ENCODE results near the gene MTIF3. TPM values are rescaled to one million over a fixed set of nuclear protein-coding genes. Genes with fewer than 3 reads are reported as not detected.

MTIF3 gene
- total RNA-seq, 1 experiment from 2014 or later = 40.9 TPM

DNA sequence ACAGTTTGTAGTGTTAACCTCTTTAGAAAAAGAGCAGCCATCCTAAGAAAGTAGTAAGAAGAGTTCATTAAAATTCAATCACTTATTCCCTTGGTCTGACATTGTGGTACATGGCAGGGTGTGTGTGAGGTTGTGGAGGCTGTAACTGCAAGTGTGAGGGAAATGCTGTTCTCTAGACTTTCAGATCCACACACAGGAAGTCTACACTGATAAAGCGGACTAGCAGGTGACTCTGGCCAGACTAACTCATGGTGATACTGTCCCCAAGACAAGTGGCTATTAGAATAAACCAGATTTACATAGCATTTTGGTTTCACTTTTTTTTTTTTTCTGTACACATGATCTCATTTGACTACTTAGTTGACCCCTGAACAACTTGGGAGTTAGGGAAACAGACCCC, 10.0 kb downstream of the MTIF3 start:
- no TSS peak for BruUV-seq (replicated peaks)

DNA sequence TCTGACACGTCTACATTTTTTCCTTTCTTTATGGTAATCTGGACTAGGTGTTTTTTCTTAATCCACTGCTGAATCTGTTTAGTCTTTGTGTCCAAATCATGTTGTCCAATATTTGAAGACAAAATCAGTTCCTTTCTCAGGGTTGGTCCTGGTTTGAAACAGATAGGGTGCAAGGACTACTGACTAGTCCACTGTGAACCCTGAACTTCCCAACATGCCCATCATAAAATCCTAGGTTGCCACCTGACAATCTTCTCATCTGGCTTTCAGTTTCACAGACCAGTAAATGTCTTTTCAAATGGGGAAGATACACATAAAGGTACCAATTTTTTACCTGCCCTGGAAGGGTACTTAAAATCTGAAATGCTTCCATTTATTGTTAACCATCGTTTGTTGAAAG, 13.2 kb downstream of the MTIF3 start:
- no peak for DNase-seq (ENCODE audit: unreplicated experiment)
- intact Hi-C loops (cut with micrococcal nuclease) = no loop called here
- H3K4me1 Mint-ChIP-seq (ENCODE audit: insufficient read depth, unreplicated experiment) = no peaks in the 10 kb centered on the region
- ChIA-PET CTCF (no interaction called here), POLR2A (interaction anchor here (0.6 to 3.0 kb wide), 3 partner anchors 10 to 78 kb away, joined by 3 to 10 read pairs (median 3); partner anchors contain the start of gene MTIF3)
- no TSS peak for BruUV-seq (replicated peaks)
- H3K4me3 Mint-ChIP-seq (ENCODE audit: unreplicated experiment) = no peak overlapping the region
- H3K9me3 Mint-ChIP-seq (ENCODE audit: unreplicated experiment) = no peaks in the 10 kb centered on the region
- TF ChIP-seq, protein P1, sequence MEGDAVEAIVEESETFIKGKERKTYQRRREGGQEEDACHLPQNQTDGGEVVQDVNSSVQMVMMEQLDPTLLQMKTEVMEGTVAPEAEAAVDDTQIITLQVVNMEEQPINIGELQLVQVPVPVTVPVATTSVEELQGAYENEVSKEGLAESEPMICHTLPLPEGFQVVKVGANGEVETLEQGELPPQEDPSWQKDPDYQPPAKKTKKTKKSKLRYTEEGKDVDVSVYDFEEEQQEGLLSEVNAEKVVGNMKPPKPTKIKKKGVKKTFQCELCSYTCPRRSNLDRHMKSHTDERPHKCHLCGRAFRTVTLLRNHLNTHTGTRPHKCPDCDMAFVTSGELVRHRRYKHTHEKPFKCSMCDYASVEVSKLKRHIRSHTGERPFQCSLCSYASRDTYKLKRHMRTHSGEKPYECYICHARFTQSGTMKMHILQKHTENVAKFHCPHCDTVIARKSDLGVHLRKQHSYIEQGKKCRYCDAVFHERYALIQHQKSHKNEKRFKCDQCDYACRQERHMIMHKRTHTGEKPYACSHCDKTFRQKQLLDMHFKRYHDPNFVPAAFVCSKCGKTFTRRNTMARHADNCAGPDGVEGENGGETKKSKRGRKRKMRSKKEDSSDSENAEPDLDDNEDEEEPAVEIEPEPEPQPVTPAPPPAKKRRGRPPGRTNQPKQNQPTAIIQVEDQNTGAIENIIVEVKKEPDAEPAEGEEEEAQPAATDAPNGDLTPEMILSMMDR (IDR thresholded peaks at IDR 0.05; ENCODE audit: unreplicated experiment) = no peak
- H3K36me3 Mint-ChIP-seq (ENCODE audit: insufficient read depth, unreplicated experiment) = peaks cover 63% of the 10 kb centered on the region
- no peaks in the 10 kb centered on the region for H3K27me3 Mint-ChIP-seq (ENCODE audit: insufficient read depth, unreplicated experiment)
- no peak overlapping the region for H3K27ac Mint-ChIP-seq (ENCODE audit: low read depth, unreplicated experiment)

More for the DNA sequence above, 10.0 kb downstream of the MTIF3 start:
- H3K27me3 Mint-ChIP-seq (ENCODE audit: insufficient read depth, unreplicated experiment) = no peaks in the 10 kb centered on the region
- POLR2A ChIA-PET = no interaction called here
- CTCF ChIA-PET = no interaction called here
- H3K9me3 Mint-ChIP-seq (ENCODE audit: unreplicated experiment) = no peaks in the 10 kb centered on the region
- peaks cover 43% of the 10 kb centered on the region for H3K36me3 Mint-ChIP-seq (ENCODE audit: insufficient read depth, unreplicated experiment)
- no peak overlapping the region for H3K27ac Mint-ChIP-seq (ENCODE audit: low read depth, unreplicated experiment)
- no peak for DNase-seq (ENCODE audit: unreplicated experiment)
- TF ChIP-seq, protein P1 (IDR thresholded peaks at IDR 0.05; ENCODE audit: unreplicated experiment) = no peak
- intact Hi-C loops (cut with micrococcal nuclease) = no loop called here
- no peaks in the 10 kb centered on the region for H3K4me1 Mint-ChIP-seq (ENCODE audit: insufficient read depth, unreplicated experiment)
- H3K4me3 Mint-ChIP-seq (ENCODE audit: unreplicated experiment) = no peak overlapping the region

DNA sequence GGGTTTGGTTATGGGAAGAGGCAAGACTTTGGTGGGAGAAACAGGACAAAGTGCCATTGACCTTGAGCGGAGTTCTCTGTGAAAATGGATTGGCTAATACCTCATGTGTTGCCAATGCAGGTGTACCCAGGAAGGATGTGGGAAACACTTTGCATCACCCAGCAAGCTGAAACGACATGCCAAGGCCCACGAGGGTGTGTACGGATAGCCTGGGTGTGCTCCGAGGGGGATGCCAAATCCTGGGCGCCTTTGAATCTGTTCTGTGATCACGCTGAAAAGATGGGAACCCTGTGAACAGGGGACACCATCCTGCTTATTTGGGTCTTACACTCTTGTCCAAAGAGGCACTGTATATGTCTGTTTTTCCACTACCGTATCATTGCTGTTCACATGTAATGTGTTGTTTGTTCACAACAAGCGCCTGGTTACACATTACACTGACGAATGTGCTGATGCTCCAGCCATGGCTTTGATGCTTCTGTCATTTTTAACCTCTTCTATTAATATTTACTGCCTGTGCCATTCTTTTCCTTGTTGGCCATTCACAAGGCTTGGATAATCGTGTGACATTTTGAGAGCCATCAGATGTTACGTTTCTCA, 17.7 kb downstream of the MTIF3 start:
- Mint-ChIP-seq H3K36me3 (ENCODE audit: insufficient read depth, unreplicated experiment) (peaks cover 87% of the 10 kb centered on the region), H3K4me1 (ENCODE audit: insufficient read depth, unreplicated experiment) (peaks cover 8% of the 10 kb centered on the region), H3K4me3 (ENCODE audit: unreplicated experiment) (no peak overlapping the region), H3K9me3 (ENCODE audit: unreplicated experiment) (no peaks in the 10 kb centered on the region), H3K27me3 (ENCODE audit: insufficient read depth, unreplicated experiment) (no peaks in the 10 kb centered on the region), H3K27ac (ENCODE audit: low read depth, unreplicated experiment) (no peak overlapping the region)
- intact Hi-C loops (cut with micrococcal nuclease) = no loop called here
- BruUV-seq (replicated peaks) = no TSS peak
- ChIA-PET POLR2A (interaction anchor here (0.6 to 1.6 kb wide), 5 partner anchors 12 to 705 kb away, joined by 3 to 6 read pairs (median 5); partner anchors contain the start of gene MTIF3), CTCF (interaction anchor here (0.8 to 1.0 kb wide), 2 partner anchors 71 to 398 kb away, joined by 3 to 5 read pairs; no protein-coding TSS in a partner anchor)
- TF ChIP-seq, protein P1 (IDR thresholded peaks at IDR 0.05; ENCODE audit: unreplicated experiment) = no peak
- no peak for DNase-seq (ENCODE audit: unreplicated experiment)

DNA sequence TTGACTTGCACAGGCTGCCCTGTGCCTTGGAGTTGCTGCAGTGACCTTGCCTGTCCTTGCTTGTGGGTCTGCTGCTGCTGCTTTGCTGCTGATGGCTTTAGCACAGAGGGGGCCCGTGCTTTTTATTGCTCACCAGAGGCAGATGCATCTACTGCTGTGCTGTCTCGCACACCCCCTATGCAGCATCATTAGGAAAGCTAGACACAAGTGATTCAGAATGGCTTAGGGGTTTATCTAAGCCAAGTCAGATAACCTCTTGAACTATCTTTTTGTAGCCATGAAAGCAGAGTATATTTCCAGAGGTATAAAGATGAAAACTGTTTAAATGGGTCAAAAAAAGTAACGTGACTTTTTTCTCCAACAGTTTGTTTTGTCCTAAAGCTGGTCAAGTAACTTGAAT, 18.2 kb downstream of the MTIF3 start:
- no TSS peak for BruUV-seq (replicated peaks)
- Mint-ChIP-seq H3K27me3 (ENCODE audit: insufficient read depth, unreplicated experiment) (no peaks in the 10 kb centered on the region), H3K4me3 (ENCODE audit: unreplicated experiment) (no peak overlapping the region), H3K9me3 (ENCODE audit: unreplicated experiment) (no peaks in the 10 kb centered on the region), H3K4me1 (ENCODE audit: insufficient read depth, unreplicated experiment) (peaks cover 10% of the 10 kb centered on the region), H3K36me3 (ENCODE audit: insufficient read depth, unreplicated experiment) (peaks cover 86% of the 10 kb centered on the region), H3K27ac (ENCODE audit: low read depth, unreplicated experiment) (no peak overlapping the region)
- intact Hi-C loops (cut with micrococcal nuclease) = no loop called here
- no peak for DNase-seq (ENCODE audit: unreplicated experiment)
- ChIA-PET CTCF (interaction anchor here (1.0 kb wide), 1 partner anchor 398 kb away, joined by 3 read pairs; no protein-coding TSS in a partner anchor), POLR2A (interaction anchor here (0.6 to 1.6 kb wide), 4 partner anchors 12 to 706 kb away, joined by 3 to 6 read pairs (median 5); partner anchors contain the start of gene MTIF3)
- TF ChIP-seq, protein P1 (IDR thresholded peaks at IDR 0.05; ENCODE audit: unreplicated experiment) = no peak

All from MCF 10A (cell line).